Tibial nerve (tissue), 4 donors: ENCODE data around the gene CHD9NB. TPM values are rescaled to one million over a fixed set of nuclear protein-coding genes. Genes with fewer than 3 reads are reported as not detected.
A peak's percentile ranks its signal among the peaks of the same experiment; 100 is the strongest.

Experiments used
- DNase-seq, 2 donors: peaks; one replicate each; pipeline ENCODE4 v3.0.0-alpha.2; 2019; ENCODE audit warnings: low spot score in 2 of 2
- H3K27ac ChIP-seq, 4 donors: fragments of 200-600 bp; sonication (generic) in 3 of 4; one replicate each; pipeline ENCODE4 v1.5.1; 2017 to 2019; ENCODE audit warnings: mild to moderate bottlenecking in 1 of 4
- H3K27me3 ChIP-seq, 2 donors: fragments of 200-600 bp; sonication (generic) in 1 of 2; one replicate each; pipeline versions ENCODE4 v1.5.1 to v1.6.0; 2017 to 2019
- H3K36me3 ChIP-seq, 3 donors: fragments of 200-600 bp; sonication (generic); one replicate each; pipeline ENCODE4 v1.5.1; 2018 to 2019
- H3K4me1 ChIP-seq, 4 donors: fragments of 200-600 bp; sonication (generic) in 3 of 4; one replicate each; pipeline ENCODE4 v1.5.1; 2017 to 2019
- H3K4me3 ChIP-seq, 4 donors: fragments of 200-600 bp; sonication (generic) in 3 of 4; one replicate each; pipeline ENCODE4 v1.5.1; 2017 to 2019; ENCODE audit warnings: mild to moderate bottlenecking in 1 of 4, moderate library complexity in 1 of 4
- H3K9me3 ChIP-seq, 4 donors: fragments of 200-600 bp; sonication (generic) in 3 of 4; one replicate each; pipeline ENCODE4 v1.5.1; 2017 to 2019
- CTCF ChIP-seq, 5 experiments: fragments of 200-600 bp in 3 of 5; fragments of 450-650 bp in 2 of 5; sonication (generic) in 3 of 5; IDR thresholded peaks; one replicate each; pipeline ENCODE4 v1.5.1; 2016 to 2019; ENCODE audit warnings: antibody characterized with exemption in 5 of 5, mild to moderate bottlenecking in 3 of 5, moderate library complexity in 2 of 5
- EP300 ChIP-seq, 2 donors: sonication (generic); formaldehyde crosslinking; IDR thresholded peaks; one replicate each; pipeline ENCODE4 v1.6.1; 2017; ENCODE audit warnings: antibody characterized with exemption in 2 of 2, mild to moderate bottlenecking in 1 of 2
- POLR2A ChIP-seq, 2 donors: fragments of 450-650 bp; IDR thresholded peaks; one replicate each; pipeline ENCODE4 v1.6.1; 2017; ENCODE audit warnings: antibody characterized with exemption in 2 of 2, mild to moderate bottlenecking in 2 of 2, moderate library complexity in 2 of 2
- WGBS, 2 donors: methylation state at CpG; one replicate each; pipeline ENCODE4 v1.1.5; 2018; 5-methylcytosine and 5-hydroxymethylcytosine counted together
- total RNA-seq, 4 donors: library from RNA; depleted of rRNA; stranded (reverse); fragments of >200 nt; gene quantifications; one replicate each; pipeline ENCODE4 v1.1.0, GENCODE V29; 2016

CHD9NB gene
- total RNA-seq, 4 donors from 2014 or later: 5.1 to 16.4 (median 9.3) TPM

DNA sequence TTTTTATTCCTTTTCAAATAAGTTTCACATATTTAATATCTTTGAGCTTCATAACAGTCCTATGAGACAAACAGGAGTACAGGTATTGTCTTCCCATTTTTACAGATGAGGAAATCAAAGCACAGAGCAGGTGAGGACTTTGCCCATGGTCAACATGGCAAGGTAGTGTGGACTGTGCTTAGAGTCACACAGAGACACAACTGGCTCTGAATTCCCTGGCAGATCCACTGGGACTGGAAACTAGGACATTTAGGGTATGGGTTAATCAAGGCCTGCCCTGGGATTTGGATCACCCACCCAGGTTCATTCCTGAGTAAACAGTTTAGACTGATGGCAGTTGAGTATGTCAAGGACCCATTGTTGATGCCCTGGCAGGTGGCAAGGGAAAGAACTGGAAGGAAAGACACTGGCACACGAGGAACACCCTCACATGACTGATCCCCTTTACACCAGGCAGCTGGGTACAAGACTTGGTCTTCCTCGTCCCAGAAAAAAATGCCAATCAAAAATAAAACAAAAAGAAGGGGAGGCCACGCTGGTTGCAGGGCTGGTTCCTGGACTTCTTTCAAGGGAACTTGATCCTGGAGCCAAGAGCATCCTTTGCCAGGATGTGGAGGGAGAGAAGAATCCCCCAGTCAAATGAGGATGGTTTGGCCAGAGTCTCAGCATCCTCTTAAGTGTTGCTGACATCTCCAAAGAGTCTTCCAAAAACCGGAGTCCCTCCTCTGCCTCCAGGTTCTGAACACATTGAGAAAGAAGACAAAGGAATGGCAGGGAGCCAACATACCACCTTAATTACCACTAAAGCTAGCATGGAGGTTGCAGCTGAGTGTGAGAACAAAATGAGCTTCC, 37.0 kb upstream of the CHD9NB start:
- WGBS, 2 donors: 18 to 28% methylated on average over 4 of the region's 4 CpGs
- Histone ChIP-seq H3K27me3 (no peaks in the 10 kb centered on the region), H3K9me3 (no peaks in the 10 kb centered on the region), H3K27ac (peak overlapping the region in 3 of 4 donors; percentile 73 to 93 (median 88)), H3K36me3 (no peaks in the 10 kb centered on the region), H3K4me3 (no peak overlapping the region), H3K4me1 (peaks cover 7 to 98% (median 67%) of the 10 kb centered on the region in 4 donors)
- TF ChIP-seq EP300 (IDR thresholded peaks at IDR 0.05) (no peak), CTCF (IDR thresholded peaks at IDR 0.05) (no peak), POLR2A (IDR thresholded peaks at IDR 0.05) (no peak)
- peak in 1 of 2 donors; percentile 50 for DNase-seq

DNA sequence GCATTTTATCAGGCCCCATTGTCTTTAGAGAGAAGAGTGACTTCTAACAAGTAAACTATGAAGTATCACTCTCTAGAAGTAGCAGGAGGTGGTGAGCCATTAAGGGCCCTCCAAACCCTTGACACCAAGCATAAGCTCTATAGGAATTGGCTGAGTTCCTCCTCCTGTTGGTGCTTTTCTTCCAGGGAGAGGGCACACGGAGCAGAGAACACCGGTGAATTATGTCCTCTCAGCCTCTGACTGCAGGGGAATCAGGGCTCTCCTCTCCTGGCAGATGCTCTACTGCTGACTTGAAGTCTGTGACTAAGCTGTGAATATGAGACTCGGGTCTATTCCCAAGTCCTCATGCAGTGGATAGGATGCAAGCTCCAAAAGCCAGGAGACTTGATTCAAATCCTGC, 34.4 kb upstream of the CHD9NB start:
- H3K4me1 ChIP-seq: peaks cover 7 to 96% (median 54%) of the 10 kb centered on the region in 4 donors
- no peak for DNase-seq
- no peaks in the 10 kb centered on the region for H3K27me3 ChIP-seq
- 39 to 47% methylated on average over 3 of the region's 3 CpGs for WGBS, 2 donors
- H3K9me3 ChIP-seq: no peaks in the 10 kb centered on the region
- no peak overlapping the region for H3K4me3 ChIP-seq
- TF ChIP-seq EP300 (IDR thresholded peaks at IDR 0.05) (no peak), POLR2A (IDR thresholded peaks at IDR 0.05) (no peak), CTCF (IDR thresholded peaks at IDR 0.05) (no peak)
- H3K27ac ChIP-seq: peak overlapping the region in 2 of 4 donors; percentile 87 to 91
- no peaks in the 10 kb centered on the region for H3K36me3 ChIP-seq

- H3K4me1 ChIP-seq: peaks cover 8 to 96% (median 49%) of the 10 kb centered on the region in 4 donors
- no peak for DNase-seq
- WGBS, 2 donors: 49 to 50% methylated on average over 6 of the region's 6 CpGs
- H3K4me3 ChIP-seq: no peak overlapping the region
- no peak for TF ChIP-seq POLR2A (IDR thresholded peaks at IDR 0.05)
- no peak for TF ChIP-seq EP300 (IDR thresholded peaks at IDR 0.05)
- TF ChIP-seq CTCF (IDR thresholded peaks at IDR 0.05): no peak
- no peaks in the 10 kb centered on the region for H3K27me3 ChIP-seq
- H3K27ac ChIP-seq: peak overlapping the region; percentile 73 to 91 (median 80)
- H3K36me3 ChIP-seq: no peaks in the 10 kb centered on the region
- no peaks in the 10 kb centered on the region for H3K9me3 ChIP-seq
These were observed 33.3 kb upstream of the CHD9NB start for GRCh38 chr16:53085931-53086421.

GRCh38 chr16:53085369-53085843, 32.7 kb upstream of the CHD9NB start:
- H3K27ac ChIP-seq: peak overlapping the region; percentile 73 to 91 (median 80)

More at GRCh38 chr16:53085369-53085843, 32.7 kb upstream of the CHD9NB start:
- 40 to 51% methylated on average over 4 of the region's 4 CpGs for WGBS, 2 donors
- TF ChIP-seq POLR2A (IDR thresholded peaks at IDR 0.05) (no peak), EP300 (IDR thresholded peaks at IDR 0.05) (peak in 1 of 2 donors; percentile 48), CTCF (IDR thresholded peaks at IDR 0.05) (no peak)
- DNase-seq: peak in 1 of 2 donors; percentile 66
- Histone ChIP-seq H3K27me3 (no peaks in the 10 kb centered on the region), H3K36me3 (no peaks in the 10 kb centered on the region), H3K4me3 (no peak overlapping the region), H3K9me3 (no peaks in the 10 kb centered on the region), H3K4me1 (peaks cover 10 to 96% (median 49%) of the 10 kb centered on the region in 4 donors)
